CD4-positive, alpha-beta T cell treated with Interleukin-21 for 1 hour (primary cell): ENCODE data around the gene DGKB.
"Not testable (repeated sequence)": the region's sequence is repeated elsewhere in the genome, so short reads cannot be mapped to it uniquely, and the experiment has no call there.

Experiments used
- DNase-seq: peaks from one replicate; pipeline ENCODE4 v3.0.0-alpha.2; 2020

DGKB gene

GRCh38 chr7:14351167-14351566, 551.4 kb downstream of the DGKB start:
- no peak for DNase-seq

GRCh38 chr7:14341200-14341775, 561.3 kb downstream of the DGKB start:
- no peak for DNase-seq

- no peak for DNase-seq
Measured at GRCh38 chr7:14340393-14341074, 562.0 kb downstream of the DGKB start.

- DNase-seq = no peak
Measured at GRCh38 chr7:14339861-14340260, 562.7 kb downstream of the DGKB start.

GRCh38 chr7:14336256-14336655, 566.3 kb downstream of the DGKB start:
- DNase-seq = no peak

GRCh38 chr7:14332155-14332554, 570.4 kb downstream of the DGKB start:
- DNase-seq = no peak

GRCh38 chr7:14324767-14325166, 577.8 kb downstream of the DGKB start:
- no peak for DNase-seq

GRCh38 chr7:14322724-14323123, 579.8 kb downstream of the DGKB start:
- DNase-seq = no peak

- no peak for DNase-seq
Measured at GRCh38 chr7:14321947-14322346, 580.6 kb downstream of the DGKB start.

- DNase-seq = no peak
Measured at GRCh38 chr7:14309432-14309831, 593.1 kb downstream of the DGKB start.

GRCh38 chr7:14305233-14305866, 597.2 kb downstream of the DGKB start:
- DNase-seq = no peak

GRCh38 chr7:14303536-14303935, 599.0 kb downstream of the DGKB start:
- no peak for DNase-seq

- no peak for DNase-seq
Measured at GRCh38 chr7:14294637-14295036, 607.9 kb downstream of the DGKB start.

- DNase-seq = no peak
Measured at GRCh38 chr7:14293434-14293833, 609.1 kb downstream of the DGKB start.

- no peak for DNase-seq
Measured at GRCh38 chr7:14292737-14293136, 609.8 kb downstream of the DGKB start.

- no peak for DNase-seq
Measured at GRCh38 chr7:14289957-14290356, 612.6 kb downstream of the DGKB start.

GRCh38 chr7:14288701-14289100, 613.9 kb downstream of the DGKB start:
- no peak for DNase-seq

GRCh38 chr7:14287398-14287797, 615.2 kb downstream of the DGKB start:
- no peak for DNase-seq

- DNase-seq = no peak
Measured at GRCh38 chr7:14286036-14286435, 616.5 kb downstream of the DGKB start.

- DNase-seq = not testable (repeated sequence)
Measured at GRCh38 chr7:14279065-14279871, 623.3 kb downstream of the DGKB start.

- DNase-seq = no peak
Measured at GRCh38 chr7:14275356-14275755, 627.2 kb downstream of the DGKB start.

- DNase-seq = no peak
Measured at GRCh38 chr7:14271441-14271840, 631.1 kb downstream of the DGKB start.

- no peak for DNase-seq
Measured at GRCh38 chr7:14270099-14270498, 632.5 kb downstream of the DGKB start.

GRCh38 chr7:14260011-14260410, 642.5 kb downstream of the DGKB start:
- DNase-seq = no peak
